GM19452 (cell line): ENCODE results near the gene TP53I11.

Experiments
- ATAC-seq: cut with Tn5 transposase; IDR thresholded peaks from one replicate; pipeline ENCODE4 v1.9.1; 2021; ENCODE audit not compliant: unreplicated experiment

The TP53I11 gene

DNA sequence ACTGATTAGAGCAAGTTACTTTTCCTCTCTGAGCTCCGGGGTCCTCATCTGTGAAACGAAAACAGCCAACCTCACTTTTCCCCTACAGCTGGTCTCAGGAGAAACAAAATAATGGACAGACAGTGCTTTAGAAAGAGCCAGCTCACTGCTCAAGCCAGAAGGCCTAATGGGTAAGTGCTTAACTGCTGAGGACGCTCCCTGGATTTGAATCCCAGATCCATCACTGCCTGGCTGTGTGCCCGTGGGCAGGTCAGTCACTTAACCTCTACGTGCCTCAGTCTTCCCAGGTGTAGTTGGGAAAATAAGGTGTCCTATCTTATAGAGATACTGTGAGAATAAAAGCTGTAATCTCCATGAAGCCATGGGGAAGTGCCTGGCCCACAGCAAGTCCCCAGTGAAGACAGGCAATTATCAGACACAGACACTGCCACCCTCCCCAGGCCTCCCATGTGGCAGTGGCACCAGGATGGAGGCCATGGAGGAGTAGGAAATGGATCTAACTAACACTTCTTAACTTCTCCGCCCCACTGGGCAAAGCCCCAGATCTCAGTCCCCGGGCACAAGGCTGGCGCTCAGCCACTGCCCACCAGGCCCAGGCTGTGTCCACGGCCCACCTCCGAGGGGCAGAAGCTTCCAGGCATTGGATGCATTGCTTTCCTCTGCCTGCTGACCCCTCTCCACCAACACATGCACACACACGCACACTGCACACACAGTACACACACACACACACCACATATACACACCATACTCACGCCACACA, 9.2 kb downstream of the TP53I11 start:
- no peak for ATAC-seq

DNA sequence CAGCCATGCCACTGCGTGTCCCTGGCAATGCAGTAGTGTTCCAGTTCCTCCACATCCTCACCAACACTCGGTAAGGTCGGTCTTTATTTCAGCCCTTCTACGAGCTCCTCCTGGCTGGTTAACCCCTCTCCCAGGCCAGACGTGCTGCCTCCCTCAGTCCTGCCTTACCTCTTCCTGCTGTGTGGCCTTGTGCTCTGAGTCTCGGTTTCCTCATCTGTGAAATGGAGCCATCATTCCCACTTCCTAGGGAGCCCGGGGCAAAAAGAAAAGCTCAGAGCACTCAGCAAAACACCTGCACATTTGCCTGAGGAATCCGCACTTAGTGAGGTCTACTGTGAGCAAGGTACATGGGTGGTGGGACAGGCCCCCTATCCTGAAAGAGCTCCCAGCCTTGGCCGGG, 9.8 kb downstream of the TP53I11 start:
- no peak for ATAC-seq

DNA sequence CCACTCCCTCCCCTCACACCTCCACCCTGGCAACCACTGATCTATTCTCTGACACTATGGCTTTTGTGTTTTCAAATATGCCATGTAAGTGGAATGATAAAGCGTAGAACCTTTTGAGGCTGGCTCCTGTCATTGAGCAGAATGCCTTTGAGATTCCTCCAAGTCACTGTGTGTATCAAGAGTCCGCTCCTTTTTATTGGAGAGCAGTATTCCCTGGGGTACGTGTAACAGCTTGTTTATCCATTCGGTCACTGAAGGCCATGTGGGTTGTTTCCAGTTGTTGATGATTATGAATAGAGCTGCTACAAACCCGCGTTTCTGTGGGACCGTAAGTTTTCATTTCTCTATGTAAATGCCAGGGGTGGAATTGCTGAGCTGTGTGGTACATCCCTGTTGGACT, 10.3 kb downstream of the TP53I11 start:
- ATAC-seq: no peak

DNA sequence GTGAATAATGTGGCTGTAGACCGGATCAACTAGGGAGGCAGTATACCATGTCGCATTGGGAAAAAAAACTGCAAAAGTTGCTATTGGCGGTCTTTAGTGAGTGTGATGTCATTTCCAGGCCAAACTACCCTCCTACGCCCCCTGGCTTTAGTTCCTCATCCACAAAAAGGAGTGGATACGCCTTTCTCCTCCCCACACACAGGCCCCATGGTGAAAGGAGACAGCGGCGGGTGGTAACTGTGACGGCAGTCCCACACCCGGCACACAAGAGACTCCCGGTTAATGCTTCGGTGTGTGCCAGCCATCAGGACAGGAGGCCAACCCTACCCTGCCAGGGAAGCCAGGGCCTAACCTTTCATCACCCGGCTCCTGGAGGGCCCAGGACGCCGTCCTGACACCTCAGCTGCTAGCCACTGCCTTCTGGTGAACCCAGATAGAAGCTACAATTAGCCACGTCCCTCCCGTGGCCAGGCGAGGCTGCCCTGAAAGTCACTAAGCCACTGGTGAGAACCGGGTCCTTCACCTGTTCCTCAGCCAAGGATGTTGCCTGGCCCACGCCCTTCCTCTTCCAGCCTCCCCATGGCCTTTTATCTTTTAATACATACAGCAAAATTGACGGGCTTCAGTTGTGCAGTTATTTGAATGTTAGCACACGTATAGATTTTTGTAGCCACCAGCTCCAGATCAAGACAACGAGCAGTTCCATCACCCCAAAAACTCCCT, 10.8 kb downstream of the TP53I11 start:
- no peak for ATAC-seq

DNA sequence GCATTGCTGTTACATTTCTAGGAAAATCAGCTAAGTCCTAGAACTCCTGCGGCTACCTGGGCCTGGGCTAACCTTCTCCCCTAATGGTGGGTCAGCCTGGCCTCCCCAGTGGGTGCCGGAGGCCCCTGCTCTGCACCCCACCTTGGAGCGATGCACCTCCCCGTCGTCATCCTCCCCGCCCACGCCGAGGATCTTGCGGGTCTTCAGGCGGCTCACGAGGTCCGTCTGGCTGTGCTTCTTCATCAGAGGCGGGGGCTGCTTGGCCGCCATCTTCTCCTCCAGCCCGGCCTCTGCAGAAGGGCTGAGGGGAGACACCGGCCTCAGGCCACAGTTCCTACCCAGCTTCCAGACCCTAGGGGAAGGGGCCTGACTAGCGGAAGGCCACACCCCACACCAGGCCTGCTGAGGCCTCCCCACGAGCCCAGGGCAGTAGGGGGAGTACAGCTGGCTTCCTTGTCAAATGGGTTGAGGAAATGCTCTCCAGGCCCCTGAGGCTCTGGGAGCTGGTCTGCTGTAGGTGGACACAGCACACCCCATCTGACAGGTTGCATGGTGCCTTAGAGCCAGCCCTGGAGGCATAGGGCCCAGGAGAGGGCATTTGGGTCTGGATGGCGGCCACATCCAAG, 12.5 kb downstream of the TP53I11 start:
- ATAC-seq: no peak

DNA sequence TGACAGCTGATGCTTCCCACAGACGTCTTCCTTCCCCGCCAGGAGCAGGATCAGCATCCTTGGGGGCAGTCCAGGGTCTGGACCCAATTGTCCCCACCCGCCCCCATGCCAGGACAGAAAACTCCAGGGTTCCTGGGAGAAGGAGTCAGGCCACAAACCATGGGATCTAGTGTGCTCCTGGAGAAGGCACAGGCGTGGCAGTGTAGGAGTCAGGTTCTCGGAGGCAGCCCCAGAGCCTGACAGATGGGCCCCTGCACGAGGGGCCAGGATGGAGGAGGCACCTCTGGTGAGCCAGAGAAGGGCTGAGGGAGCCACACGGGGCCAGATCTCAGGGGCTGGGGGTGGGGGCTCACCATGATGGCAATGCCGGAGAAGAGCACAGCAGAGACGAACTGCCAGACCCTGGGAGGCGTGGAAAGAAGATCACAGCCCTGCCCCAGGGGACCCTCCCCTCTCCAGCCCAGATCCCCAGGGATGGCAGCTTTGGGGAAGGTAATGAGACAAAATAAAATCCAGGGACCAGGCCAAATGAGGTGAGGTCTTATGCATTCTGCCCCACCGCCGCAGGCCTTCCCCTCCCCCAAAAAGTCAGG, 13.6 kb downstream of the TP53I11 start:
- no peak for ATAC-seq

DNA sequence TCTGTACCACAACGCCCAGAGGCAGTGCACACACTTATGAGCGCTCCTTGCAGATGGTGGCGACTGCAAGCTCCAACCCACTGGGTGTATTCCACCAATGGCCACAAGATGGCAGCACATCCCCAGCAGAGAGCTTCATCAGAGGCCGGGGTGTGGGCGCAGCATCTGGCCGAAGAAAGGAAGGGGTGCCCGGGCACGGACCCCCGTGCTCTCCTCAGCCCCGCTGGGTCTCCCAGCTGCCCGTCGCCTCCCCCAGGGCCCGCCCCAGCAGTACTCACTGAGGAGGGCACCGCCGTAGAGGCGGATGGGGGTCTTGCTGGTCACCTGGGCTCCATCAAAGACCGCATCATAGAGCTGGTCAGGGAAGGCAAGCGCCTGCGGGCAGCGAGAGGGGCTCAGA, 14.2 kb downstream of the TP53I11 start:
- ATAC-seq: no peak

DNA sequence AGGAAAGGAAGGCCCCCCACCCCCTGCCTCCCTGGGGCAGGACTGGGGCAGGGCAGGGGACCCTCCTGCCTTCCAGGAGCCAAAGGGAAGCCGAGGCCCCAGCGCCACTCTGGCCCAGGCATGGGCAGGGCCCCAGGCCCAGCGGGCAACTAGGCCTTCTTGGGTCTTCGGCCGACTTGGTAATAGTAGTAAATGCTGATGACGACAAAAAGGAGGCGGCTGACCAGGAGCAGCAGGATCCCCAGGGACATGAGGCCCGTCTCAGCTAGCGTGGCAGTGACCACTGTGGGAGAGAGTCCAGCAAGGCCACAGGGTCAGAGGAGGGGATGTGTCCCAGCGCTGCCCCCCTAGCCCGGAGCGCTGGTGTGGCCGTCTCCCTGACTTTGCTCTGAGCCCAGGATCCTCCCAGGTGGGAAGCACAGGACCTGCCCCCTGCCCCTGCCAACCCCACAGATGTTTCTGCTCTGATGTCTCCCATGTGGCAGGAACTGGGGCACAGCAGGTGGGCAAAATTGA, 15.9 kb downstream of the TP53I11 start:
- no peak for ATAC-seq

DNA sequence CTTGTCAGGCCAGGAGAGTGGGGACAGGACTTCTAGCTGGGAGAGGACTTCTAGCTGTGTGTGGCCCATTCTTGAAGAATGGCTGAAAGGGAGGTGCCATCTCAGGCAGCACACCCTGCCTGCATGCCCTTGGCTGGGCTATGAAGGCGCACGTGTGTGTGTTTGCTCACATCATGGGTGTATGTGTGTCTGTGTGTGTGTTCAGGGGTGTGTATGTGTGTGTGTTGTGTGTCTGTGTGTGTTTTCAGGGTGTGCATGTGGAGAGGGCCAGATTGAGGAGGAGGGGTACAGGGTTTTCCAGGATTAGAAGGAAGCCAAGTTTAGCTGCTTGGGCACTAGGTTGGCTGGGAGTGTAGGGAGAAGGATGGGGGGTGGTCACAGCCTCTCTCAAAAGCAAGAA, 16.6 kb downstream of the TP53I11 start:
- ATAC-seq: no peak

DNA sequence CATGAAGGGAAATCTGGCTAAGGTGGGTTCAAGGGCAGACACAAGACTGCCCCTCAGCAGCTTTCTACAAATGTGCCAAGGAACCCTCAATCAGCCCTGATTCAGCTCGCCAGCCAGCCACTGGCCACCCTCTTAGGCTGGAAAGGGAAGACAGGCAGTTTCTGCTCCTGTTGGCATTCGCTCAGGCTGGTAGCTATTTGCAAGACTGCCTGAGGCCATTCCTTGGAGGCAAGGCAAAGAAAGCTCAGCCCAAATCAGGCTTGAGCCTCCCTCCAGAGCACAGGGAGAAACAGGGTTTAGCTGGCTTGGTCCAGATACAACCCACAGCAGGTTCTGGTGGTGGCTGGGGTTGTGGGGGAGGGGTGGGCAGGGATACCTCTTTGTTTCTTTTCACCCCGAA, 19.2 kb downstream of the TP53I11 start:
- no peak for ATAC-seq

DNA sequence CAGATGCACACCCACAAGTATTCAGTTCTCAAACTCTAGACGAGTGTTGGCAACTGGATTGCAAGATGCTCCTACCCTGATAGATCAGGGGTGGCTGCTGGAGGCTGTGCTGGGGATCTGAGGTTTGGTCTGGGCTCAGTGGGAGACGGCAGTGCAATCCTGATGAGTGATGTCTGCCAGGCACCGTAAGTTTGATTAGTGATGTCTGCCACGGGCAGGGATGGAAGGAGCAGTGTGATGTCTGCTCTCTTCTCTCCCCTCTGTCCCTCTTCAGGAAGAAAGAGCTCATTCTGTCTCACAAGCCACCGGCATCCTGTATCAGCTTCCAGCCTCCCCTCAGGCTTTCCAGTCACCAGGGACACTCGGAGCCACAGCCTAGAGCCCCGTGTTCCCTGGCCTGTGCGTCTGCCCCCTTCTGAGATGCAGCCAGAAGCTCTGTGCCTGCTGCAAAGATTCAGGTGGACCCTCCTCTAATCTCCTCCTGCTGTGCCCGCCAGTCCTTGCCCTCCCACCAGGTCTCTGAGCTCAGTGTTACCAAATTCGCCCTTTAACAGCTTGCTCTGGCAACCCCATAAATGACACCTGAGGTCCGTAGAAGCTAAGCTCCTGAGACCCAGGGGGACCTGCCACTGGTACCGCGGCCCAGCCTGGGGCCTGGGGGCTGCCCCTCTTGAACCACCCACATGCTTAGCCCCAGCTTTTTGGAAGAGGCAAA, 19.9 kb downstream of the TP53I11 start:
- ATAC-seq: no peak

DNA sequence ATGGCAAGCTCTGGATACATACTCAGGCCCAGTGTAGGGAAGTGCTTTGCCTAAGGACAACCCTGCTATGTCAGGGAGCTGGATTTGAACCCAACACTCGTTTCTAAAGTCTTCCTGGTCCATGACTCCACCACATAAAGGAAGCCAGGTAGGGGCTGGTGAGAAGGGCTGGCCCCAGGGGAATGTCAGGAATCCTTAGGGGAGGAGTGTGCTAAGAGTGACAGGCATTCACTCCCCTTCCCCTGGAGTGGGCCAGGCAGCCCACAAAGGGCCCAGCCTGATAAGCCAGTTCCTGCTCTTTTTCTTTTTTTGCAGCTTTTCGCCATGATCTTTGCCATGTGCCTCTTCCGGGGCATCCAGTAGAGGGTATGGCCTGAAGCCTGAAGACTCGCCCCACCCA, 21.9 kb downstream of the TP53I11 start:
- ATAC-seq: no peak

DNA sequence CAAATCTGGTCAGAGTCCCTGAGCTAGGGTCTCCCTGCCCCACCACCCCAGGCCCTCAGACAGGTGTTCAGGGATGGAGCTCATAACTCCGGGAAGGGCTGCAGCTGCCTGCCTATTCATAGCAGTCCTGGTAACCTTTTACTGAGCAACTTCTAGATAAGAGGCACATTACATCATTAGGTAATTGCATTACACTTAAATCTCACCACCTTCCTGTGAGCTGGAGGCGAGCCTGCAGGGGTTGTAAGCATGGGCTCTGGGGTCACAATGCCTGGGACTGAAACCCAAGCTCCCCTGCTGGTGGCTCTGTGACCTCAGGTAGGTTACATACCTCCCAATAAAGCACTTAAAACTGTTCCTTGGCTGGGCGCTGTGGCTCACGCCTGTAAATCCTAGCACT, 22.5 kb downstream of the TP53I11 start:
- ATAC-seq: no peak

DNA sequence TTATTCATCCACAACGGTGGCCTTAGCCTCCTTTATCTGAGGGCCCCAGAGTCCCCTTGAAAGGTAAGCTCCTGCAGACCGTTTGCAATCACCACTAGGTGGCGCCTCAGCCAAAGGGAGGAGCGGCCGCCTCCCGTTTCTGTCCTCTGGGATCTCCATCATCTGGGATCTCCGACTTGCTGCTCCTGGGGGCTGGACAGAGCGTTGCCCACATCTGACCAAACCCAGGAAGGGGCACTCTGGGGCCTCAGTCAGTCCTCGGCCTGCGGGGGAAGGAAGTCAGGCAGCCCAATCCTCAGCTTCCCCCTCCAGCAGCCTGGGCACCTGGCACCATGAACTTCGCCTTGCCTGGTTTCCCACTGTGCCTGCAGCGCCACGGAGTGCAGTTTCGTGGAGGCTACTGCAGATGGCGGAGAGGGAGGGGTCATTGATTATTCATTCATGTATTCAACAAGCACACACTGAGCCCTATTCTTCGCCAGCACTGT, 23.5 kb downstream of the TP53I11 start:
- no peak for ATAC-seq

DNA sequence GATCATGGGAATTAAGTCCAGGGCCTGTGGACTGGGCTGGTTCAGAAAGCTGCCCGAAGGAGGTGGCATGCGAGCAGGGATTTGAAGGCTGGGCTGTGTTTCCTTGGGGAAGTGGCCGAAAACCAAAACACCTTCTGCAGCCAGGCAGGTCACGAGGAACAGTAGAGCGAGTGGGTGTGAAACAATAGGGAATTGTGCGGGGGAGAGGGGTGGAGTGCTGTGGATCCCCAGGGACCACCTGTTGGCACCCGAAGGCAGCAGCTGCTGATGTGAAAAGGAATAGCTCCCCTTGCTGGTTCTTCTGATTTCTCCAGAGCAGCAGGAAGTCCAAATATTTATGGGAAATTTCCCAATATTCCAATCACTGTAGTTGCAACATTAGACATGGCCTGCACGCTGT, 24.6 kb downstream of the TP53I11 start:
- no peak for ATAC-seq

DNA sequence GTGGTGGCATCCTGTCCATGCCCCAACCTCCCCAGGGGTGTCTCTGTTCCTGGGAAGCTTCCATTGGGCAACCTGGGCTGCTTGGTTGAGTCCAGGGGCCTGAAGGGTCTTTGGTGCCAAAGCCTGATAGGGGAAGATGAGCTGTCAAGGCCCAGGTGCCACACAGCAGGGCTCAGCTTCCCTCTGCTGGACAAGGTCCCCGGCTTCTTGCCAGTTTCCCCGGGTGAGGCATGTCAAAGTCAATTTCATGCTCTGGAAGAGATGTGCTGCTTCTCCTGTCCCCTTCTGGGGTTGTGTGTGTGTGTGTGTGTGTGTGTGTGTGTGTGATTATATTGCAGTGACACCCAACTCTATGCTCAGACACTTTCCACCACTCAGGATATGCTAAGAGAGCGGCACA, 26.9 kb downstream of the TP53I11 start:
- no peak for ATAC-seq

DNA sequence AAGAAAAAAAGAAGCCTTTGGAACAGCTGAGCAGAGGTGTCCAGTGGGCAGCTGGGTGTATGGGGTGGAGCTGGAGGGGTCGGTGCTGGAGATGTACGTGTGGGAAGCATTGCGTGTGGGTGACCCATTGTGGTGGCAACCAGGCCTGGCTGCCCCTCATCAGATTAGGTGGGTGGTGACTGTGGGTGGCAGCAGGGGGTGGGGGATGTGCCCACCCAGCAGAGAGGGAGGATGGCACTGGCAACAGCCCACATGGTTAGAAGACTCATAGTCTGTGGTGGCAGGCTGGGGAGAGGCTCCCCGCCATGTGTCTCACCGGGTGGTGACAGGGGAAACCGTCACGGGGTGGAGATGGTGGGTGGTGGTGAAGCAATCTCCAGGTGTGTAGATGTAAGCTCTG, 27.6 kb downstream of the TP53I11 start:
- ATAC-seq: no peak

DNA sequence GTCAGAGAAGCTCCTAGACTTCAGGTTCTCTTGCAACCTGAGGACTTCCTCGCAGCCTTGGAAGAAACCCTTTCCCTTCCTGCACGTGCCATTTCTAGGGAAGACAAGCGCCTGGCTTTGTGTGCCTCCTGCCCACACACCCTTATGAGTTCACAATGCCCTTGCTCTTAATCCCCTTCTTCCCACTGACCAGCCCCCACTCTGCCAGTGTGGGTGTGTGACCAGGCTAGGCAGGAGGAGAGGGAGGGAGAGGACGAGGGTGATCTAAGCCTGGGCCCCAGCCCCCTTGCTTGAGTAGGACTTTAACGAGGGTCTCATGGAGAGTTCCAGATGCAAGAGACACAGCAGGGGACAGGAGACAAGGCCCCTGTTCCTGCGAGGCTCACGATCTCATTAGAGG, 30.2 kb downstream of the TP53I11 start:
- ATAC-seq: no peak

DNA sequence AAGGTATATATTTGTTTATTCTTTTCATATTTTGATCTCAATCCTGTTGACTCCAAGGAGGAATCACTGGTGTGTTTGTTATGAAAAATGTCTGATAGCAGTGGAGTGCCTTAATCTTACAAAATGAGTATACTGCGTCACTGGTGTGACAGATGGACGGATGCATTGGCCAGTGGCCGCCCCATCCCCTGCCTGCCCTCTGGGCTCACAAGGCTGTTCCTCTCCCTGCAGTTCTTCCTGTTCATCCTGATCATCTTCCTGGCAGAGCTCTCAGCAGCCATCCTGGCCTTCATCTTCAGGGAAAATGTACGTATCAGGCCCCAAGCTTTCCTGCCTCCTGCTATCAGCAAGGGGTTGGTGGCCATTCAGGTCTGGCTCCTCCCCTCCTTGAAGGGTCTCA, 32.9 kb downstream of the TP53I11 start:
- ATAC-seq: no peak

DNA sequence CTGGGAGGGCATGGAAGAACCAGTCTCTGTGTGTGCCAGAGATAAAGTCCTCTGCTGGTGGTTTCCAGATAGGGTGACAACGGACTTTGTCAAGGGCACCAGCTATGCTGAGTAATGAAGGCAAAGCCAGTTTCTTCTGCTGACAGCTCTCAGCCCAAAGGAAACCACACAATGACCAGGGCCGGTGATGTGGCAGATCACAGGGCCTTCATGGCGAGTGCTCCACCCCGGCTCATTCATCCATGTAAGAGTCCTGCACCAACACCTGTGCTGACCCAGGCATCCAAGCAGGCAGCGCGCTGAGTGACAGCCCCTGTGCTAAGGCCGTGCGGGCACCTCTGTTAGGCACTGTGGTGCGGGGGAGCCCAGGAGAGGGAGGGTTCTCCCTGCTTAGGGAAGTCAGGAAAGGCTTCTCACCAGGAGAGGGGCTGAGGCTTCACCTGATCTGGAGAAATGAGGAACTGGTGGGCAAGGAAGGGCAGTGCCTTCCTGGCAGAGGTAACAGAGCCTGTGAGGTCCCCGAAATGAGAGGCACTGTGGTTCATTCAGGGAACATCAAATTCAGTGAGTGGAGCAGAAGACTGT, 33.8 kb downstream of the TP53I11 start:
- ATAC-seq: no peak

DNA sequence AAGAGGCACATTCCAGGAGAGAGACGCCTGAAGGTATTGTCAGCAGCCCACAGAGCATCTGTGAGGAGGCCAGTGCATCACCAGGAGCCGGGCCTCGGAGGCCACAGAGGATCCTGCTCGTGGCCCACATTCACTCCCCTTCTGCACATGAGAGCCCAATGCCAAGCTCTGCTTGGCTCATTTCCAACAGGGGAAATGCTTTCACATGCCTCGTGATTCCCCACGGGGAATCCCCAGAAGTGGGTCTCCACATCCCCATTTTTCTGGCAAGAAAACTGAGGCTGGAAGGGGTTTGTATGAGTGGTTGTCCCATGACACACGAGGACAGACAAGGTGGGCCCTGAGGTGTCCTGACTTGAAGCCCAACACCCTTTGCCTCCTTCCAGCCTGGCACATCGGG, 34.4 kb downstream of the TP53I11 start:
- no peak for ATAC-seq
